HTERT RPE-1 (cell line): ENCODE results near the gene CALR3.
"Not testable (repeated sequence)": the region's sequence is repeated elsewhere in the genome, so short reads cannot be mapped to it uniquely, and the experiment has no call there.

Experiments
- in situ Hi-C: fragments of 300-500 bp; cut with MboI; formaldehyde crosslinking; loops from 4 replicates; pipeline ENCODE4 v1.14.3; 2020; ENCODE audit warnings: low sequenced_read_pairs

CALR3 gene

GRCh38 chr19:16524991-16525734, 29.2 kb upstream of the CALR3 start:
- in situ Hi-C loops, result no loop called here

GRCh38 chr19:16522559-16523377, 26.8 kb upstream of the CALR3 start:
- in situ Hi-C loops, result no loop called here

GRCh38 chr19:16521715-16522289, 25.8 kb upstream of the CALR3 start:
- in situ Hi-C loops, result no loop called here

- in situ Hi-C loops, result no loop called here
These were observed 25.1 kb upstream of the CALR3 start for GRCh38 chr19:16520986-16521624.

GRCh38 chr19:16520074-16520973, 24.4 kb upstream of the CALR3 start:
- in situ Hi-C loops, result no loop called here

DNA sequence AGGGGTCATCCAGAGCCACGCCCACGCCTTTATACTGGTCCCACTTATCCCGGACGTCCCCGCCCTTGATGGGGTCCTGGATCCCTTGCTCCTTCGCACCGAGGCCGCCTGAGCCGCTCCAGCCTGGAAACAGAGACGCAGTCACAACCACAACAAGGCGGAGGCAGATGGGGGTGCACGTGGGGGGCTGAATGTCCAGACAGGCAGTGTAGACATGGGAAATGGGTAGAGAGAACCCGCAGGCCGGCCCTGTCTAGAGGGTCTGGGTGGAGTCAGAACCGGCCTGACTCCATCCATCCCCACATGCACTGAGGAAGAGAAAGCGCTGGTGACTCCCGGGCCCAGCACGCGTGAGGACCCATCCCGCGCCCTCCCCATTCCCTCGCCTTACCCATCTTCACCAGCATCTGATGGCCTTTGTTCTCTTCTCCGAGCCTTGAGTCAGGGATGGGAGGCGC, 23.3 kb upstream of the CALR3 start:
- in situ Hi-C loops, result no loop called here

GRCh38 chr19:16518483-16519229, 22.7 kb upstream of the CALR3 start:
- in situ Hi-C loops, result no loop called here

- in situ Hi-C loops, result no loop called here
These were observed 22.1 kb upstream of the CALR3 start for GRCh38 chr19:16518061-16518460.

- in situ Hi-C loops, result no loop called here
These were observed 21.1 kb upstream of the CALR3 start for GRCh38 chr19:16516923-16517610.

GRCh38 chr19:16516381-16516780, 20.4 kb upstream of the CALR3 start:
- in situ Hi-C loops, result no loop called here

GRCh38 chr19:16514383-16515019, 18.5 kb upstream of the CALR3 start:
- in situ Hi-C loops, result no loop called here

- in situ Hi-C loops, result not testable (repeated sequence)
These were observed 16.6 kb upstream of the CALR3 start for GRCh38 chr19:16512611-16513010.

GRCh38 chr19:16509141-16510061, 13.4 kb upstream of the CALR3 start:
- in situ Hi-C loops, result no loop called here

GRCh38 chr19:16508546-16508945, 12.6 kb upstream of the CALR3 start:
- in situ Hi-C loops, result no loop called here

GRCh38 chr19:16506961-16507360, 11.0 kb upstream of the CALR3 start:
- in situ Hi-C loops, result no loop called here

DNA sequence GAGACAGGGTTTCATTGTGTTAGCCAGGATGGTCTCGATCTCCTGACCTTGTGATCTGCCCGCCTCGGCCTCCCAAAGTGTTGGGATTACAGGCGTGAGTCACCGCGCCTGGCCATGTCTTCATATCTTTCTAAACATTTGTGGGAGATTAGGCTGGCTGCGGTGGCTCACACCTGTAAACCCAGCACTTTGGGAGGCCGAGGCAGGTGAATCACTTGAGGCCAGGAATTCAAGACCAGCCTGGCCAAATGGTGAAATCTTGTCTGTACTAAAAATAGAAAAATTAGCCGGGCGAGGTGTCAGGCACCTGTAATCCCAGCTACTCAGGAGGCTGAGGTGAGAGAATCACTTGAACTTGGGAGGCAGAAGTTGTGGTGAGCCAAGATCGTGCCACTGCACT, 10.2 kb upstream of the CALR3 start:
- in situ Hi-C loops, result not testable (repeated sequence)

GRCh38 chr19:16504271-16504670, 8.3 kb upstream of the CALR3 start:
- in situ Hi-C loops, result no loop called here
